ENCODE measurements around the gene NFIX.
A peak's percentile ranks its signal among the peaks of the same experiment; 100 is the strongest.

The NFIX gene

GRCh38 chr19:13039211-13039789 is 44.0 kb downstream of the NFIX start:
- no peak for DNase-seq

GRCh38 chr19:13040232-13040947 is 45.1 kb downstream of the NFIX start:
- no peak for DNase-seq

- no peak for DNase-seq
These were observed 45.6 kb downstream of the NFIX start for GRCh38 chr19:13040948-13041292.

- no peak for DNase-seq
These were observed 47.3 kb downstream of the NFIX start for GRCh38 chr19:13042443-13043130.

GRCh38 chr19:13043285-13043684 is 48.0 kb downstream of the NFIX start:
- no peak for DNase-seq

- no peak for DNase-seq
These were observed 49.1 kb downstream of the NFIX start for GRCh38 chr19:13044231-13044836.

GRCh38 chr19:13045812-13046211 is 50.5 kb downstream of the NFIX start:
- DNase-seq, result no peak

GRCh38 chr19:13047374-13047773 is 52.1 kb downstream of the NFIX start:
- no peak for DNase-seq

GRCh38 chr19:13050274-13050673 is 55.0 kb downstream of the NFIX start:
- no peak for DNase-seq

GRCh38 chr19:13051557-13052165 is 56.4 kb downstream of the NFIX start:
- no peak for DNase-seq

- DNase-seq, result no peak
These were observed 57.3 kb downstream of the NFIX start for GRCh38 chr19:13052447-13053175.

- no peak for DNase-seq
These were observed 58.0 kb downstream of the NFIX start for GRCh38 chr19:13053238-13053637.

- peak; percentile 80 to 89 for DNase-seq
These were observed 58.7 kb downstream of the NFIX start for GRCh38 chr19:13053761-13054625.

- no peak for DNase-seq
These were observed 59.4 kb downstream of the NFIX start for GRCh38 chr19:13054626-13055212.

GRCh38 chr19:13055213-13056051 is 60.2 kb downstream of the NFIX start:
- DNase-seq, result no peak

GRCh38 chr19:13056052-13056660 is 60.9 kb downstream of the NFIX start:
- no peak for DNase-seq

- no peak for DNase-seq
These were observed 61.9 kb downstream of the NFIX start for GRCh38 chr19:13057147-13057572.

GRCh38 chr19:13057744-13058143 is 62.5 kb downstream of the NFIX start:
- no peak for DNase-seq

GRCh38 chr19:13058951-13059660 is 63.8 kb downstream of the NFIX start:
- DNase-seq, result no peak

Measured in SW 1271 (cell line).